Neuronal stem cell (in vitro differentiated cells): Measurements from ENCODE around the gene PCCA.

Experiments used
- DNase-seq: peaks from one replicate; pipeline ENCODE4 v3.0.0-alpha.2; 2013; ENCODE audit warnings: low spot score
- H2AFZ ChIP-seq: one replicate; pipeline ENCODE4 v1.6.1; 2013; ENCODE audit warnings: mild to moderate bottlenecking, low read length, inconsistent platforms
- H2AK5ac ChIP-seq: 2 replicates; pipeline ENCODE4 v1.6.1; 2013; ENCODE audit warnings: low read depth, mild to moderate bottlenecking, inconsistent platforms, low read length, moderate library complexity, mixed read lengths
- H2BK120ac ChIP-seq: 2 replicates; pipeline ENCODE4 v1.6.1; 2013; ENCODE audit warnings: low read depth, mild to moderate bottlenecking, inconsistent platforms, low read length, moderate library complexity, mixed read lengths
- H2BK12ac ChIP-seq: one replicate; pipeline ENCODE4 v1.6.1; 2013; ENCODE audit warnings: low read length, inconsistent platforms
- H2BK15ac ChIP-seq: 2 replicates; pipeline ENCODE4 v1.6.1; 2013; ENCODE audit warnings: mild to moderate bottlenecking, low read length, inconsistent platforms, mixed read lengths
- H2BK5ac ChIP-seq: one replicate; pipeline ENCODE4 v1.6.1; 2013; ENCODE audit warnings: inconsistent platforms, mild to moderate bottlenecking, low read length, moderate library complexity
- H3K14ac ChIP-seq: one replicate; pipeline ENCODE4 v1.6.1; 2013; ENCODE audit warnings: low read length, inconsistent platforms
- H3K18ac ChIP-seq: 2 replicates; pipeline ENCODE4 v1.6.1; 2013; ENCODE audit warnings: low read length, inconsistent platforms
- H3K23ac ChIP-seq: 2 replicates; pipeline ENCODE4 v1.6.1; 2013; ENCODE audit warnings: low read depth, mild to moderate bottlenecking, mixed read lengths, low read length, inconsistent platforms; ENCODE audit not compliant: poor library complexity
- H3K27ac ChIP-seq: replicated peaks from 3 replicates; pipeline ENCODE4 v1.5.1; 2013; ENCODE audit warnings: low read length, inconsistent platforms
- H3K27me3 ChIP-seq, 3 experiments: 2 replicates each; pipeline ENCODE4 v1.6.1; 2013; ENCODE audit warnings: low read length in 3 of 3, mild to moderate bottlenecking in 2 of 3, inconsistent platforms in 1 of 3, low read depth in 1 of 3, mixed read lengths in 1 of 3, moderate library complexity in 1 of 3; ENCODE audit not compliant: control insufficient read depth in 3 of 3, insufficient read depth in 3 of 3
- H3K36me3 ChIP-seq, 2 donors: replicated peaks in 1 of 2; 2 replicates each; pipeline ENCODE4 v1.6.1; 2013; ENCODE audit warnings: low read length in 2 of 2; ENCODE audit not compliant: control insufficient read depth in 2 of 2, insufficient read depth in 2 of 2
- H3K4ac ChIP-seq: 2 replicates; pipeline ENCODE4 v1.6.1; 2013; ENCODE audit warnings: inconsistent platforms, mild to moderate bottlenecking, low read length, moderate library complexity
- H3K4me1 ChIP-seq, 2 donors: 1 replicate in 1 of 2; 2 replicates in 1 of 2; pipeline ENCODE4 v1.6.1; 2013; ENCODE audit warnings: low read length in 2 of 2, low read depth in 1 of 2; ENCODE audit not compliant: control insufficient read depth in 2 of 2, insufficient read depth in 1 of 2
- H3K4me2 ChIP-seq: one replicate; pipeline ENCODE4 v1.6.1; 2013; ENCODE audit warnings: mild to moderate bottlenecking, low read length, inconsistent platforms; ENCODE audit not compliant: insufficient read depth, poor library complexity, severe bottlenecking
- H3K4me3 ChIP-seq, 2 donors: 2 replicates each; pipeline ENCODE4 v1.5.1; 2013; ENCODE audit warnings: low read length in 2 of 2, mild to moderate bottlenecking in 2 of 2, inconsistent platforms in 1 of 2, moderate library complexity in 1 of 2
- H3K79me1 ChIP-seq: one replicate; pipeline ENCODE4 v1.6.1; 2013; ENCODE audit warnings: low read depth, mild to moderate bottlenecking, inconsistent platforms, low read length, moderate library complexity
- H3K9ac ChIP-seq: one replicate; pipeline ENCODE4 v1.6.1; 2013; ENCODE audit warnings: mild to moderate bottlenecking, low read depth, low read length, inconsistent platforms; ENCODE audit not compliant: poor library complexity
- H3K9me3 ChIP-seq, 2 donors: replicated peaks in 1 of 2; 2 replicates each; pipeline versions ENCODE3 to v1.6.1; 2013; ENCODE audit warnings: low read length in 2 of 2, mild to moderate bottlenecking in 2 of 2, inconsistent platforms in 1 of 2, low read depth in 1 of 2, mixed read lengths in 1 of 2, moderate library complexity in 1 of 2; ENCODE audit not compliant: control insufficient read depth in 2 of 2, insufficient read depth in 1 of 2
- H4K8ac ChIP-seq: one replicate; pipeline ENCODE4 v1.6.1; 2013; ENCODE audit warnings: low read depth, mild to moderate bottlenecking, inconsistent platforms, low read length, moderate library complexity
- H4K91ac ChIP-seq: one replicate; pipeline ENCODE4 v1.6.1; 2013; ENCODE audit warnings: low read length, low read depth, mild to moderate bottlenecking, inconsistent platforms; ENCODE audit not compliant: poor library complexity
- WGBS, 2 donors: extraction: QIAGEN DNeasy Blood & Tissue Kit; methylation state at CpG; one replicate each; pipeline ENCODE4 v1.1.7; 2013; ENCODE audit warnings: missing lambda C conversion rate in 2 of 2, mixed read lengths in 1 of 2; ENCODE audit not compliant: insufficient read length in 2 of 2, insufficient replicate concordance in 1 of 2; ENCODE audit errors: extremely low coverage in 2 of 2; 5-methylcytosine and 5-hydroxymethylcytosine counted together

Gene PCCA

GRCh38 chr13:100330662-100331061 is 241.8 kb downstream of the PCCA start:
- Histone ChIP-seq H3K27me3 (no peaks in the 10 kb centered on the region), H2AK5ac (no peak overlapping the region), H2AFZ (no peak overlapping the region), H2BK15ac (no peak overlapping the region), H3K27ac (no peak overlapping the region), H3K18ac (no peak overlapping the region), H3K23ac (no peak overlapping the region), H3K9ac (no peak overlapping the region), H2BK120ac (no peak overlapping the region), H3K36me3 (peaks cover 0 to 42% of the 10 kb centered on the region in 2 donors), H2BK12ac (no peak overlapping the region), H3K79me1 (no peaks in the 10 kb centered on the region), H3K4me3 (no peak overlapping the region), H3K4me2 (no peak overlapping the region), H3K9me3 (peaks cover 4 to 22% of the 10 kb centered on the region in 2 donors), H4K91ac (no peak overlapping the region), H4K8ac (no peak overlapping the region), H2BK5ac (no peak overlapping the region), H3K4ac (no peak overlapping the region), H3K14ac (no peak overlapping the region), H3K4me1 (no peaks in the 10 kb centered on the region)
- DNase-seq: no peak

GRCh38 chr13:100333141-100333540 is 244.2 kb downstream of the PCCA start:
- Histone ChIP-seq H4K91ac (no peak overlapping the region), H3K4ac (no peak overlapping the region), H3K79me1 (no peaks in the 10 kb centered on the region), H3K14ac (no peak overlapping the region), H3K18ac (no peak overlapping the region), H4K8ac (no peak overlapping the region), H2BK12ac (no peak overlapping the region), H3K4me2 (no peak overlapping the region), H2BK120ac (no peak overlapping the region), H3K4me1 (no peaks in the 10 kb centered on the region), H3K27ac (no peak overlapping the region), H3K9me3 (peaks cover 4 to 23% of the 10 kb centered on the region in 2 donors), H2BK15ac (no peak overlapping the region), H3K9ac (no peak overlapping the region), H2BK5ac (no peak overlapping the region), H3K27me3 (no peaks in the 10 kb centered on the region), H3K4me3 (no peak overlapping the region), H3K36me3 (peaks cover 0 to 34% of the 10 kb centered on the region in 2 donors), H3K23ac (no peak overlapping the region), H2AK5ac (no peak overlapping the region), H2AFZ (no peak overlapping the region)
- DNase-seq: no peak
- WGBS, 2 donors: no CpG with 5 or more reads among the region's 1 CpG

- Histone ChIP-seq H2AFZ (no peak overlapping the region), H3K4me3 (no peak overlapping the region), H3K27me3 (no peaks in the 10 kb centered on the region), H2BK5ac (no peak overlapping the region), H4K91ac (no peak overlapping the region), H3K27ac (no peak overlapping the region), H3K9ac (no peak overlapping the region), H3K4me2 (no peak overlapping the region), H2BK12ac (no peak overlapping the region), H2BK15ac (no peak overlapping the region), H3K14ac (no peak overlapping the region), H3K18ac (no peak overlapping the region), H2AK5ac (no peak overlapping the region), H3K79me1 (no peaks in the 10 kb centered on the region), H3K4me1 (no peaks in the 10 kb centered on the region), H4K8ac (no peak overlapping the region), H3K36me3 (peaks cover 0 to 32% of the 10 kb centered on the region in 2 donors), H2BK120ac (no peak overlapping the region), H3K4ac (no peak overlapping the region), H3K9me3 (peaks cover 4 to 23% of the 10 kb centered on the region in 2 donors), H3K23ac (no peak overlapping the region)
- DNase-seq: no peak
- WGBS, 2 donors: no CpG with 5 or more reads among the region's 1 CpG
Measured at GRCh38 chr13:100334214-100334613, 245.3 kb downstream of the PCCA start.

- H3K9ac ChIP-seq: no peak overlapping the region
- H3K14ac ChIP-seq: no peak overlapping the region
- H3K27ac ChIP-seq: no peak overlapping the region
- DNase-seq: no peak
- peaks cover 4 to 23% of the 10 kb centered on the region in 2 donors for H3K9me3 ChIP-seq
- H3K4ac ChIP-seq: no peak overlapping the region
- no peak overlapping the region for H4K91ac ChIP-seq
- H3K23ac ChIP-seq: no peak overlapping the region
- WGBS, 2 donors: no CpG with 5 or more reads among the region's 9 CpGs
- no peaks in the 10 kb centered on the region for H3K79me1 ChIP-seq
- H2BK120ac ChIP-seq: no peak overlapping the region
- no peak overlapping the region for H2AK5ac ChIP-seq
- H4K8ac ChIP-seq: no peak overlapping the region
- no peaks in the 10 kb centered on the region for H3K27me3 ChIP-seq
- H3K18ac ChIP-seq: no peak overlapping the region
- peaks cover 0 to 39% of the 10 kb centered on the region in 2 donors for H3K36me3 ChIP-seq
- no peak overlapping the region for H2AFZ ChIP-seq
- no peak overlapping the region for H2BK12ac ChIP-seq
- no peak overlapping the region for H3K4me2 ChIP-seq
- no peaks in the 10 kb centered on the region for H3K4me1 ChIP-seq
- H2BK5ac ChIP-seq: no peak overlapping the region
- H2BK15ac ChIP-seq: no peak overlapping the region
- no peak overlapping the region for H3K4me3 ChIP-seq
Measured at GRCh38 chr13:100336795-100337516, 248.1 kb downstream of the PCCA start.
